HFFc6 (cell line): ENCODE measurements around the gene GP1BA. TPM values are rescaled to one million over a fixed set of nuclear protein-coding genes. Genes with fewer than 3 reads are reported as not detected.

Source experiments
- DNase-seq: peaks from one replicate; pipeline ENCODE4 v3.0.0-alpha.2; 2018
- H3K27ac Mint-ChIP-seq: 2 replicates; pipeline ENCODE4 v1.8.0; 2020; ENCODE audit warnings: mild to moderate bottlenecking, mixed read lengths
- H3K27me3 Mint-ChIP-seq: 2 replicates; pipeline ENCODE4 v1.8.0; 2021; ENCODE audit warnings: mild to moderate bottlenecking, moderate library complexity, mixed read lengths; ENCODE audit not compliant: insufficient read depth
- H3K36me3 Mint-ChIP-seq: 2 replicates; pipeline ENCODE4 v1.8.0; 2021; ENCODE audit warnings: low read depth, mixed read lengths
- H3K4me1 Mint-ChIP-seq: 2 replicates; pipeline ENCODE4 v1.8.0; 2020; ENCODE audit warnings: low read depth, mixed read lengths
- H3K4me3 Mint-ChIP-seq: 2 replicates; pipeline ENCODE4 v1.8.0; 2020; ENCODE audit warnings: mild to moderate bottlenecking, moderate library complexity, mixed read lengths
- H3K9me3 Mint-ChIP-seq: 2 replicates; pipeline ENCODE4 v1.8.0; 2020; ENCODE audit warnings: mild to moderate bottlenecking, mixed read lengths
- CTCF ChIP-seq: fragments of 200-600 bp; sonication (generic); IDR thresholded peaks from 2 replicates; pipeline ENCODE4 v1.5.0; 2021; ENCODE audit warnings: antibody characterized with exemption, mild to moderate bottlenecking
- total RNA-seq, 6 experiments: library from RNA; stranded (reverse); fragmentation: NEBNext Ultra II Directional; extraction: Animal tissue kit (Norgen Biotek cat#: 25700); gene quantifications; 2 replicates in 1 of 6; 3 replicates in 5 of 6; pipeline ENCODE4 v1.2.3, GENCODE V29; 2021

The GP1BA gene
- total RNA-seq, 6 experiments from 2014 or later, result not detected

- Mint-ChIP-seq H3K27ac (no peak overlapping the region), H3K9me3 (no peaks in the 10 kb centered on the region), H3K27me3 (no peaks in the 10 kb centered on the region; the same call in none of the 2 replicates), H3K4me1 (no peaks in the 10 kb centered on the region), H3K36me3 (0 out of 2 replicates have a peak, but pooled peaks cover 10% of the 10 kb centered on the region), H3K4me3 (no peak overlapping the region)
- no peak for DNase-seq
- TF ChIP-seq CTCF, result no peak
These were observed 39.4 kb upstream of the GP1BA start for GRCh38 chr17:4892499-4893221.

GRCh38 chr17:4893272-4893671, 38.8 kb upstream of the GP1BA start:
- H3K27me3 Mint-ChIP-seq, result peaks cover 2% of the 10 kb centered on the region

GRCh38 chr17:4893721-4894560, 38.1 kb upstream of the GP1BA start:
- Mint-ChIP-seq H3K4me3 (no peak overlapping the region), H3K36me3 (0 out of 2 replicates have a peak, but pooled peaks cover 10% of the 10 kb centered on the region), H3K9me3 (no peaks in the 10 kb centered on the region), H3K27ac (no peak overlapping the region), H3K4me1 (no peaks in the 10 kb centered on the region), H3K27me3 (peaks cover 3% of the 10 kb centered on the region)
- no peak for TF ChIP-seq CTCF
- DNase-seq, result no peak

More at GRCh38 chr17:4893272-4893671, 38.8 kb upstream of the GP1BA start:
- no peak overlapping the region for H3K27ac Mint-ChIP-seq
- H3K4me1 Mint-ChIP-seq, result no peaks in the 10 kb centered on the region
- H3K9me3 Mint-ChIP-seq, result no peaks in the 10 kb centered on the region
- no peak for DNase-seq
- no peak overlapping the region for H3K4me3 Mint-ChIP-seq
- 0 out of 2 replicates have a peak, but pooled peaks cover 10% of the 10 kb centered on the region for H3K36me3 Mint-ChIP-seq
- TF ChIP-seq CTCF, result no peak

GRCh38 chr17:4895121-4895520, 37.0 kb upstream of the GP1BA start:
- peaks cover 3% of the 10 kb centered on the region for H3K27me3 Mint-ChIP-seq

More at GRCh38 chr17:4895121-4895520, 37.0 kb upstream of the GP1BA start:
- no peaks in the 10 kb centered on the region for H3K9me3 Mint-ChIP-seq
- DNase-seq, result no peak
- TF ChIP-seq CTCF, result no peak
- H3K27ac Mint-ChIP-seq, result no peak overlapping the region
- no peaks in the 10 kb centered on the region for H3K4me1 Mint-ChIP-seq
- no peak overlapping the region for H3K4me3 Mint-ChIP-seq
- 0 out of 2 replicates have a peak, but pooled peaks cover 10% of the 10 kb centered on the region for H3K36me3 Mint-ChIP-seq
